Activated CD8-positive, alpha-beta T cell treated with anti-CD3 and anti-CD28 coated beads, Interleukin-2, amount 10 ng/mL, durations not matched to agents 7 days and 5 days (primary cell): ENCODE data around the gene COX7A2L. TPM values are rescaled to one million over a fixed set of nuclear protein-coding genes. Genes with fewer than 3 reads are reported as not detected.

Source experiments
- ATAC-seq: fragments of 150-1000 bp; cut with Tn5 transposase; one replicate; pipeline ENCODE4 v1.10.0; 2021; ENCODE audit warnings: moderate library complexity
- CTCF ChIA-PET: fragments of 350-600 bp; sonication (Branson Sonifier 250); formaldehyde crosslinking; loops from one replicate; lab custom pipeline; 2021; ENCODE audit warnings: antibody characterized with exemption; lab: Charles Lee
- POLR2A ChIA-PET: fragments of 350-600 bp; sonication (Branson Sonifier 250); formaldehyde crosslinking; loops from one replicate; lab custom pipeline; 2021; ENCODE audit warnings: antibody characterized with exemption; lab: Charles Lee
- DNase-seq: peaks from one replicate; pipeline ENCODE4 v3.0.0-alpha.2; 2020
- H3K27ac Mint-ChIP-seq: one replicate; pipeline ENCODE4 v1.8.0; 2021; ENCODE audit warnings: mild to moderate bottlenecking, mixed read lengths
- H3K27me3 Mint-ChIP-seq: one replicate; pipeline ENCODE4 v1.8.0; 2021; ENCODE audit warnings: low read depth, mixed read lengths
- H3K36me3 Mint-ChIP-seq: one replicate; pipeline ENCODE4 v1.8.0; 2021; ENCODE audit warnings: low read depth, mixed read lengths
- H3K4me1 Mint-ChIP-seq: one replicate; pipeline ENCODE4 v1.8.0; 2021; ENCODE audit warnings: low read depth, mixed read lengths
- H3K4me3 Mint-ChIP-seq: one replicate; pipeline ENCODE4 v1.8.0; 2021; ENCODE audit warnings: mild to moderate bottlenecking, mixed read lengths
- H3K9me3 Mint-ChIP-seq: one replicate; pipeline ENCODE4 v1.8.0; 2022; ENCODE audit warnings: mixed read lengths; ENCODE audit not compliant: insufficient read depth
- total RNA-seq, 2 experiments: library from RNA; stranded (reverse); gene quantifications; one replicate each; pipeline ENCODE4 v1.2.3, GENCODE V29; 2021

Gene COX7A2L
- total RNA-seq, 2 experiments from 2014 or later: 102 to 109 TPM

DNA sequence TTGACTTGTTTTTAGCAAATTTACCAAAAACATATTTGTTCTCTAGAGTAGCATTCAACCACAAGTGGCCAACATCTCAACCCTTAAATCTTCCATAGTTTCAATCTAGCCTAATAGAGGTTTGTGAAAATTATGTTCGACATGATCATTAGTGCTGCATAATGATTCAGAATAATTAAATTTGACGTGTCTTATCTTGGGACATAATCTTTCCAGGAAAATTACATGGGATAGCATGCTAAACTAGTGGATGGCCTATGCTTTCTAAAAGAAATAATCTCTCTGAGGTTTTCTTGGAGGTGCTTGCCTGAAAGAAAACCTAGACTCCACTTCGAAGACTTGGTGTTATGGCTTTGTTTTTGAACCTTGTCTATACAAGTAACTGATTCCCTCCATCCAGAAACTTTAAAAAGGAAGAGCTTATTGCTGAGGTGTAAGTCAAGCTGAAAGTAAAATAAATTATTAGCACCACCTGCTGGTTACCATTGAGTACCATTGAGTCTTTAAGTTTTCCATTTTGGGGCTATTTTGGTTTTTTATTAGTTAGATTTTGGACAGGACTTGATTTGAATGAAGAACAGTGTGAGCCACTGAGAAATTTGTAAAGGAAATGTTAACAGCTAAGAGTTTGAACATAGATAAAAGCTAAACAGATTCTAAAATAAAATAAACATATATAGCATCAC, 32.7 kb downstream of the COX7A2L start:
- Mint-ChIP-seq H3K9me3 (no peaks in the 10 kb centered on the region), H3K36me3 (peaks cover 61% of the 10 kb centered on the region), H3K27me3 (no peaks in the 10 kb centered on the region), H3K4me3 (no peak overlapping the region), H3K4me1 (no peaks in the 10 kb centered on the region), H3K27ac (no peak overlapping the region)
- CTCF ChIA-PET: interaction anchor here (0.6 to 3.5 kb wide), 47 partner anchors 9 to 459 kb away, joined by 3 to 61 read pairs (median 4); no protein-coding TSS in a partner anchor
- no peak for DNase-seq
- peak; percentile 55 for ATAC-seq
- POLR2A ChIA-PET: no interaction called here

DNA sequence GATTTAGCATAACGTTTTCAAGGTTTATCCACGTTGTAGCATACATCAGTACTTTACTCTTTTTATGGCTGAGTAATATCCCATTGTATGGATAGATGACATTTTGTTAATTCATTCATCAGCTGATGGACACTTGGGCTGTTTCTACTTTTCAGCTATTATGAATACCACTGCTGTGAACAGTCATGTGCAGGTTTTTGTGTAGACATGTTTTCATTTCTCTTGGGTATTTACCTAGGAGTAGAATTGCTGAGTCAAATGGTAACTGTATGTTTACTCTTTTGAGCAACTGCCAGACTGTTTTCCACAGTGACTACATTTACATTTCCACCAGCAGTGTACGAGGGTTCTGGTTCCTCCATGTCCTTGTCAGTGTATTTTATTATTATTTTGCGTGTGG, 33.9 kb downstream of the COX7A2L start:
- DNase-seq: no peak
- H3K4me3 Mint-ChIP-seq: no peak overlapping the region
- no peaks in the 10 kb centered on the region for H3K9me3 Mint-ChIP-seq
- POLR2A ChIA-PET: no interaction called here
- no peaks in the 10 kb centered on the region for H3K4me1 Mint-ChIP-seq
- no peaks in the 10 kb centered on the region for H3K27me3 Mint-ChIP-seq
- peaks cover 58% of the 10 kb centered on the region for H3K36me3 Mint-ChIP-seq
- H3K27ac Mint-ChIP-seq: peak overlapping the region; percentile 12
- ATAC-seq: no peak
- CTCF ChIA-PET: interaction anchor here (0.7 to 2.5 kb wide), 7 partner anchors 8 to 238 kb away, joined by 3 to 9 read pairs (median 3); no protein-coding TSS in a partner anchor

- Mint-ChIP-seq H3K9me3 (no peaks in the 10 kb centered on the region), H3K4me3 (no peak overlapping the region), H3K36me3 (peaks cover 57% of the 10 kb centered on the region), H3K27me3 (no peaks in the 10 kb centered on the region), H3K4me1 (peaks cover 10% of the 10 kb centered on the region), H3K27ac (no peak overlapping the region)
- ATAC-seq (no peak), DNase-seq (no peak)
- POLR2A ChIA-PET: no interaction called here
- CTCF ChIA-PET: interaction anchor here (1.1 kb wide), 1 partner anchor 229 kb away, joined by 3 read pairs; no protein-coding TSS in a partner anchor
These were observed 35.4 kb downstream of the COX7A2L start for GRCh38 chr2:42325609-42326008.

DNA sequence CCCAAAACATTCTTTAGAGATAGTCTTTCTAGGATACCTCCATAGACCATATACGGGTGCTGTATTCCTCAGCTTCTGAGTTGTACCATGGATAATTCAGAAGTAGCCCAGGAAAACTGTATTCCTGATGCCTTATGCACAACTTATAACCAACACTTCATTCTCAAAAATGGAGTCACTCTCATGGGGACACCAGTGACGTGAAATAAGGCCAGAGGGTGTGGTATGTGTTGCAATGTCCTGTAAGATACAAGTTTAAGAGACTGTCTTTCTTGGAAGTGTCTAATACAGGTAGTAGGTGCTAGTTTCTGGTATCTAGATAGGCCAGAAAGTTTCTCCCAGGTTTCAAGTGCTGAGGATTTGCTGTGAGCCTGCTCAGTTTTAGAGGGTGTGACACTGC, 36.1 kb downstream of the COX7A2L start:
- ChIA-PET CTCF (no interaction called here), POLR2A (no interaction called here)
- Mint-ChIP-seq H3K9me3 (no peaks in the 10 kb centered on the region), H3K4me1 (peaks cover 11% of the 10 kb centered on the region), H3K4me3 (no peak overlapping the region), H3K27ac (no peak overlapping the region), H3K36me3 (peaks cover 57% of the 10 kb centered on the region), H3K27me3 (no peaks in the 10 kb centered on the region)
- no peak for ATAC-seq
- no peak for DNase-seq

- no peaks in the 10 kb centered on the region for H3K9me3 Mint-ChIP-seq
- CTCF ChIA-PET: interaction anchor here (0.8 kb wide), 1 partner anchor 225 kb away, joined by 3 read pairs; no protein-coding TSS in a partner anchor
These were observed 36.8 kb downstream of the COX7A2L start for GRCh38 chr2:42324244-42324643.

DNA sequence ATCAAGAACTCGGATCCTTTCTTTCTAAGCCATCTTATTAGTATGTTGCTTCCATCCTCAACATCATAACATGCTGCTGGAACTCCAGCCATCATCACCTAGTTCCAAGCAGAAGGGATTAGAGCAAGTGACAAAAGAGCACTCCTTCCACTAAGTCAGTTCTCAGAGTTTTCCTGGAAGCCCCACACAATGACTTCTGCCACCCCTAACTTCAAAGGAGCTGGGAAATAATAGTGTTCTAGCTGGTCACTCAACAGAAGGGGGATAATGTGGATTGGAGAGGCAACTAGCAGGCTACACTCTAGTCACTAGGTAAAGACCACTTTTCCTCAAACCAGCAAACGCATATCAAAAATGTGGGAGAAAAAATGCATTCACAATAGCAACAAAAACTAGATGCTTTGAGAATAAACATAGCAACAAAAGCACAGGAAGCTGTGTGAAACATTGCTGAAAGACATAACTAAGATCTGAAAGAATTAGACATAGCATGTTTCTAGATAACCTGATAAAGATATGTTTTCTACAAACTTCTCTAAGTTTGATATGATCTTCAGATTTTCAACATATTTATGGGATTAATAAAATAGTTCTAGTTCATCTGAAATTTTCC, 39.5 kb downstream of the COX7A2L start:
- H3K36me3 Mint-ChIP-seq: peaks cover 54% of the 10 kb centered on the region
- ATAC-seq (no peak), DNase-seq (no peak)
- peak overlapping the region; percentile 10 for H3K27ac Mint-ChIP-seq
- no peak overlapping the region for H3K4me3 Mint-ChIP-seq
- POLR2A ChIA-PET: no interaction called here
- peaks cover 11% of the 10 kb centered on the region for H3K4me1 Mint-ChIP-seq
- no peaks in the 10 kb centered on the region for H3K27me3 Mint-ChIP-seq
- no peaks in the 10 kb centered on the region for H3K9me3 Mint-ChIP-seq
- CTCF ChIA-PET: interaction anchor here (1.8 kb wide), 1 partner anchor 235 kb away, joined by 3 read pairs; no protein-coding TSS in a partner anchor

More at GRCh38 chr2:42324244-42324643, 36.8 kb downstream of the COX7A2L start:
- Mint-ChIP-seq H3K27me3 (no peaks in the 10 kb centered on the region), H3K27ac (peak overlapping the region; percentile 30), H3K4me3 (no peak overlapping the region), H3K4me1 (peaks cover 11% of the 10 kb centered on the region), H3K36me3 (peaks cover 51% of the 10 kb centered on the region)
- ATAC-seq: no peak
- POLR2A ChIA-PET: no interaction called here
- DNase-seq: no peak

DNA sequence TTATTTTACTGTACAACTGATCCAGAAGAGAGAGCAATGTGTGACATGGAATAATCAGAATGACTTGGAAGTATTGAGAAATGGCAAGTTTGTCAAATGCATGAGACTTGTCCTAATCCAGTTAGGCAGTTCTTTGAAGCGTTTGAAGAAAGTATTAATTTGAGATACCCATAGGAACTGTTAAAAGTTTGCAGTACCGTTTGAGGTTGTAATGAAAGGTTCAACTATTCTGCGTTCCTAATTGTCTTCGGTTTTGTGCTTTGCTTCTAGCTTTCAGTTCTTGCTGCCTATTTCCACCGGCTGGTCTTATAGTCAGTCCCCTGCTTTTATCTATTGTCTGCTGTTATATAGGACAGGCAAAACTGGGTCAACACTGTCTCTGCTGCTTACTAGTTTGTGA, 41.8 kb downstream of the COX7A2L start:
- Mint-ChIP-seq H3K27me3 (no peaks in the 10 kb centered on the region), H3K4me1 (peaks cover 15% of the 10 kb centered on the region), H3K4me3 (no peak overlapping the region), H3K9me3 (no peaks in the 10 kb centered on the region), H3K27ac (no peak overlapping the region), H3K36me3 (peaks cover 49% of the 10 kb centered on the region)
- DNase-seq (no peak), ATAC-seq (no peak)
- ChIA-PET CTCF (interaction anchor here (1.7 kb wide), 1 partner anchor 9 kb away, joined by 15 read pairs; no protein-coding TSS in a partner anchor), POLR2A (no interaction called here)

DNA sequence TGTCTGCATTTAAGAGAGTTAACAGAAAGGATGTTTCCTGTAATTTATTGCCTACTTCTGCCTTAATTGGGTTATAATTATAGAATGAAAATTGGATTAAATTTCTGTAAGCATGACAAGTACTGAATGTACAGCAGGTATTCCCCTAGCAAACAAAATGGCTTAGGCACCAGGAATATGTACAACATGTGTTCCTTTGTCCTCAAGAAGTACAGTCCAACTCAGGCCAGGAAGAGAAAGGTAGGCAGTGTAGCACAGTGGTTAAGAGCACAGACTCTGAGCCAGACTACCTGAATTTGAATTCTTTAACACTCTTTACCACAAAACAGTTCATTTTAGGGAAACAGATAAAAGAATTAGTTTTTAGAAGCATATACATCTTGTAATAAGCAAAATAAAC, 43.1 kb downstream of the COX7A2L start:
- CTCF ChIA-PET: interaction anchor here (1.0 kb wide), 1 partner anchor 34 kb away, joined by 3 read pairs; no protein-coding TSS in a partner anchor

DNA sequence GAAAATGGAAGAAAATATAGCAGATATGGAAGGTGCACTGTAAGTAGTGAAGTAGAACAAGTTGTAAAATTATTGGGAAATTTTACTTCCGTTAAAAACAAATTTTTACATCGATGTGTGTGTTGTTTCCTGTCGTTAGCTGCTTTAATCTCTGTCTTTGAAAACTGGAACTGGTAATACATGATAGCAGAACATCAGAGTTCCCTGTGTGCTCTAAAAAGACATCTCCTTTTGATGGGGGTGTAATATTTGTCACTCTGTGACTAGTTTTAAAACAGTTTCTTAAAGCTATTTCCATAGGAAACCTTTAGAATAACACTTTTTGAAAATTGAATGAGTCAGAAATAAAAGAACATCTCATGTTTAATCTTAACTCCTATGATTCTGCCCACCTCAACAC, 43.5 kb downstream of the COX7A2L start:
- no peak overlapping the region for H3K27ac Mint-ChIP-seq
- no peak overlapping the region for H3K4me3 Mint-ChIP-seq
- no peaks in the 10 kb centered on the region for H3K27me3 Mint-ChIP-seq
- H3K9me3 Mint-ChIP-seq: no peaks in the 10 kb centered on the region
- H3K4me1 Mint-ChIP-seq: peaks cover 15% of the 10 kb centered on the region
- H3K36me3 Mint-ChIP-seq: peaks cover 43% of the 10 kb centered on the region
- ChIA-PET CTCF (interaction anchor here (1.0 kb wide), 1 partner anchor 35 kb away, joined by 3 read pairs; no protein-coding TSS in a partner anchor), POLR2A (no interaction called here)
- ATAC-seq: no peak
- no peak for DNase-seq

More for the DNA sequence above, 43.1 kb downstream of the COX7A2L start:
- no peaks in the 10 kb centered on the region for H3K9me3 Mint-ChIP-seq
- DNase-seq: no peak
- no peak for ATAC-seq
- POLR2A ChIA-PET: no interaction called here
- H3K36me3 Mint-ChIP-seq: peaks cover 48% of the 10 kb centered on the region
- H3K4me3 Mint-ChIP-seq: no peak overlapping the region
- peaks cover 15% of the 10 kb centered on the region for H3K4me1 Mint-ChIP-seq
- H3K27ac Mint-ChIP-seq: no peak overlapping the region
- H3K27me3 Mint-ChIP-seq: no peaks in the 10 kb centered on the region

GRCh38 chr2:42316910-42317309, 44.1 kb downstream of the COX7A2L start:
- POLR2A ChIA-PET: no interaction called here
- ATAC-seq (no peak), DNase-seq (no peak)
- peaks cover 44% of the 10 kb centered on the region for H3K36me3 Mint-ChIP-seq
- no peaks in the 10 kb centered on the region for H3K27me3 Mint-ChIP-seq
- H3K27ac Mint-ChIP-seq: no peak overlapping the region
- no peaks in the 10 kb centered on the region for H3K9me3 Mint-ChIP-seq
- H3K4me1 Mint-ChIP-seq: peaks cover 15% of the 10 kb centered on the region
- H3K4me3 Mint-ChIP-seq: no peak overlapping the region
- CTCF ChIA-PET: interaction anchor here (1.0 kb wide), 1 partner anchor 35 kb away, joined by 3 read pairs; no protein-coding TSS in a partner anchor

GRCh38 chr2:42315844-42316470, 45.1 kb downstream of the COX7A2L start:
- ChIA-PET POLR2A (no interaction called here), CTCF (interaction anchor here (1.1 kb wide), 1 partner anchor 220 kb away, joined by 3 read pairs; no protein-coding TSS in a partner anchor)
- H3K4me1 Mint-ChIP-seq: peaks cover 8% of the 10 kb centered on the region
- H3K4me3 Mint-ChIP-seq: no peak overlapping the region
- H3K9me3 Mint-ChIP-seq: no peaks in the 10 kb centered on the region
- no peak for DNase-seq
- H3K27ac Mint-ChIP-seq: no peak overlapping the region
- no peaks in the 10 kb centered on the region for H3K27me3 Mint-ChIP-seq
- peaks cover 42% of the 10 kb centered on the region for H3K36me3 Mint-ChIP-seq
- ATAC-seq: no peak
